Astrocyte (in vitro differentiated cells and primary cell): ENCODE results near the gene EIF4G3.

Source experiments
- EZH2 ChIP-seq: IDR thresholded peaks from 2 replicates; pipeline ENCODE4 v1.6.1; 2012; ENCODE audit warnings: mild to moderate bottlenecking, low read length, inconsistent platforms; ENCODE audit not compliant: insufficient read depth
- TF ChIP-seq, protein P1 (sequence below): IDR thresholded peaks from 2 replicates; pipeline ENCODE4 v1.5.1; 2011; ENCODE audit warnings: low read depth, mild to moderate bottlenecking, inconsistent platforms, low read length, moderate library complexity; ENCODE audit not compliant: insufficient read depth

DNA sequence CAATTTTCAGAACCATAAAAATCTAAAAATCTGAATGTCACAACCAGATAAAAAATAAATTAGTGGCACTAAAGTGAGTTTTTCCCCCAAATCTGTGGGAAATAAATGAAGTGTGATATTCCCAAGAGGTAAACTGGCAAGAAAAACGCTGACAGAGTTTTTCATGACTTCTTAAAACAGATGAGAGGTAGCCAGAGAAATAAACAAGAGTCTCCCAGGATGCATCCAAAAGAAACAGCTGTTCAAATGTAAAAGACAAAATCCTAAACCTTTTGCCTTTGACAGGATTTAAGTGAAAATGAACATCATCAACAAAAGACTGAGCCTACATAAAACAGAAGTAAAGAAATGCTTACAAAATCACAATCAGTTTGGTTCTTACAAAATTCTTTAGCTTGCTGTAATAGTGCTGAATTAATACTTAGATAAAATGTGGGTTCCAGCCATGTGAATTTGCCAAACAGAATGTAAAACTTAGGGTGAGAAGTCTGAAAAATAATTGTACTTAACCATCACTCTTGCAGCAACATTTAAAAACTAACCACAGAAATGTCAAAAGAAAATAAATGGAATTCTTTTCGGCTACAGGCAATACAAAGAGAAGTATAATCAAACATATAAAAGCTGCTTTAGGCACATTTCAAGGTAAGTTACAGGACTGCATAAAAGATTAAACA, 133.6 kb downstream of the EIF4G3 start:
- TF ChIP-seq, protein P1, sequence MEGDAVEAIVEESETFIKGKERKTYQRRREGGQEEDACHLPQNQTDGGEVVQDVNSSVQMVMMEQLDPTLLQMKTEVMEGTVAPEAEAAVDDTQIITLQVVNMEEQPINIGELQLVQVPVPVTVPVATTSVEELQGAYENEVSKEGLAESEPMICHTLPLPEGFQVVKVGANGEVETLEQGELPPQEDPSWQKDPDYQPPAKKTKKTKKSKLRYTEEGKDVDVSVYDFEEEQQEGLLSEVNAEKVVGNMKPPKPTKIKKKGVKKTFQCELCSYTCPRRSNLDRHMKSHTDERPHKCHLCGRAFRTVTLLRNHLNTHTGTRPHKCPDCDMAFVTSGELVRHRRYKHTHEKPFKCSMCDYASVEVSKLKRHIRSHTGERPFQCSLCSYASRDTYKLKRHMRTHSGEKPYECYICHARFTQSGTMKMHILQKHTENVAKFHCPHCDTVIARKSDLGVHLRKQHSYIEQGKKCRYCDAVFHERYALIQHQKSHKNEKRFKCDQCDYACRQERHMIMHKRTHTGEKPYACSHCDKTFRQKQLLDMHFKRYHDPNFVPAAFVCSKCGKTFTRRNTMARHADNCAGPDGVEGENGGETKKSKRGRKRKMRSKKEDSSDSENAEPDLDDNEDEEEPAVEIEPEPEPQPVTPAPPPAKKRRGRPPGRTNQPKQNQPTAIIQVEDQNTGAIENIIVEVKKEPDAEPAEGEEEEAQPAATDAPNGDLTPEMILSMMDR = no peak
- TF ChIP-seq EZH2 = no peak
